ENCODE results near the gene XRN2.

DNA sequence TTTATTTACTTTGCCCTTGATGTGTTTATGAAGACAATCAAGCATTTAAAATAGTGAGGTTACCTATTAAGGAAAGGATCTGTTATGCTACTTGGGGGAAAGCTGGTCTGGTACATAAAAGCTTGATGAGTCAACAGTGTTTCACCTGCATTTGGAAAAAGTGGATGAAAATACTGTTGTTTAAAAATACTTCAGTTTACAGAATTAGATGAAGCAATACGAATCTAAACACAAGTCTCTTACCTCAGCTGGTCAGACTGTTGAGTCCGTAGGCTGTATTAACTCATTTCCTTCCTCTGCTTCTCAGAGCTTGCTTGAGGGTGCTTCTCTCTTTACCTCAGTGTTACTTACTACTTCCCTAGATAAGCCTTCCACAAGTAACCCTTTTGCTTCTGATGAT lies 58.1 kb downstream of the XRN2 start:
- TF ChIP-seq, protein P1, sequence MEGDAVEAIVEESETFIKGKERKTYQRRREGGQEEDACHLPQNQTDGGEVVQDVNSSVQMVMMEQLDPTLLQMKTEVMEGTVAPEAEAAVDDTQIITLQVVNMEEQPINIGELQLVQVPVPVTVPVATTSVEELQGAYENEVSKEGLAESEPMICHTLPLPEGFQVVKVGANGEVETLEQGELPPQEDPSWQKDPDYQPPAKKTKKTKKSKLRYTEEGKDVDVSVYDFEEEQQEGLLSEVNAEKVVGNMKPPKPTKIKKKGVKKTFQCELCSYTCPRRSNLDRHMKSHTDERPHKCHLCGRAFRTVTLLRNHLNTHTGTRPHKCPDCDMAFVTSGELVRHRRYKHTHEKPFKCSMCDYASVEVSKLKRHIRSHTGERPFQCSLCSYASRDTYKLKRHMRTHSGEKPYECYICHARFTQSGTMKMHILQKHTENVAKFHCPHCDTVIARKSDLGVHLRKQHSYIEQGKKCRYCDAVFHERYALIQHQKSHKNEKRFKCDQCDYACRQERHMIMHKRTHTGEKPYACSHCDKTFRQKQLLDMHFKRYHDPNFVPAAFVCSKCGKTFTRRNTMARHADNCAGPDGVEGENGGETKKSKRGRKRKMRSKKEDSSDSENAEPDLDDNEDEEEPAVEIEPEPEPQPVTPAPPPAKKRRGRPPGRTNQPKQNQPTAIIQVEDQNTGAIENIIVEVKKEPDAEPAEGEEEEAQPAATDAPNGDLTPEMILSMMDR (IDR thresholded peaks at IDR 0.05) = no peak
- TF ChIP-seq POLR2A (IDR thresholded peaks at IDR 0.05) = no peak

Measured in gastroesophageal sphincter (tissue), 3 donors.